Parathyroid adenoma (tissue), 2 donors: ENCODE data around the gene TRMT61A.
A peak's percentile ranks its signal among the peaks of the same experiment; 100 is the strongest.
"Not testable (repeated sequence)": the region's sequence is repeated elsewhere in the genome, so short reads cannot be mapped to it uniquely, and the experiment has no call there.

Experiments used
- H2AFZ ChIP-seq: fragments of 300-600 bp; sonication (generic); one replicate; pipeline ENCODE4 v1.7.0; 2017; ENCODE audit warnings: antibody characterized with exemption, mild to moderate bottlenecking
- H3K27ac ChIP-seq: fragments of 300-600 bp; sonication (generic); one replicate; pipeline ENCODE4 v1.7.0; 2017
- H3K27me3 ChIP-seq: fragments of 300-600 bp; sonication (generic); one replicate; pipeline ENCODE4 v1.7.0; 2017; ENCODE audit warnings: low read length; ENCODE audit not compliant: control insufficient read depth, insufficient read depth
- H3K36me3 ChIP-seq: fragments of 300-600 bp; sonication (generic); one replicate; pipeline ENCODE4 v1.7.0; 2017; ENCODE audit warnings: low read length; ENCODE audit not compliant: control insufficient read depth, insufficient read depth
- H3K4me1 ChIP-seq: fragments of 300-600 bp; sonication (generic); one replicate; pipeline ENCODE4 v1.7.0; 2017; ENCODE audit warnings: control low read depth
- H3K4me2 ChIP-seq: fragments of 300-600 bp; sonication (generic); one replicate; pipeline ENCODE4 v1.7.0; 2017; ENCODE audit warnings: low read length
- H3K4me3 ChIP-seq: fragments of 300-600 bp; sonication (generic); one replicate; pipeline ENCODE4 v1.7.0; 2017; ENCODE audit warnings: low read depth, low read length
- H3K79me2 ChIP-seq: fragments of 300-600 bp; sonication (generic); one replicate; pipeline ENCODE4 v1.7.0; 2017; ENCODE audit warnings: control low read depth
- H3K9ac ChIP-seq: fragments of 300-600 bp; sonication (generic); one replicate; pipeline ENCODE4 v1.7.0; 2017; ENCODE audit warnings: mild to moderate bottlenecking
- H3K9me3 ChIP-seq: fragments of 300-600 bp; sonication (generic); one replicate; pipeline ENCODE4 v1.7.0; 2017; ENCODE audit warnings: low read length; ENCODE audit not compliant: control insufficient read depth
- CTCF ChIP-seq: fragments of 300-600 bp; sonication (generic); IDR thresholded peaks from one replicate; pipeline ENCODE4 v1.7.0; 2017; ENCODE audit warnings: antibody characterized with exemption, mild to moderate bottlenecking
- donor health status: primary hyperparathyroidism.

TRMT61A gene

GRCh38 chr14:103508521-103509329, 20.3 kb upstream of the TRMT61A start:
- H3K9ac ChIP-seq, result no peak overlapping the region
- H3K4me3 ChIP-seq, result no peak overlapping the region
- H3K4me1 ChIP-seq, result peaks cover 9% of the 10 kb centered on the region
- no peak for TF ChIP-seq CTCF
- H3K4me2 ChIP-seq, result no peak overlapping the region
- no peaks in the 10 kb centered on the region for H3K9me3 ChIP-seq
- no peak overlapping the region for H3K27ac ChIP-seq
- no peaks in the 10 kb centered on the region for H3K79me2 ChIP-seq
- no peak overlapping the region for H2AFZ ChIP-seq
- H3K27me3 ChIP-seq, result no peaks in the 10 kb centered on the region
- H3K36me3 ChIP-seq, result no peaks in the 10 kb centered on the region

GRCh38 chr14:103509864-103510723, 18.9 kb upstream of the TRMT61A start:
- no peak overlapping the region for H3K4me2 ChIP-seq
- no peaks in the 10 kb centered on the region for H3K36me3 ChIP-seq
- H3K27ac ChIP-seq, result no peak overlapping the region
- no peaks in the 10 kb centered on the region for H3K27me3 ChIP-seq
- H2AFZ ChIP-seq, result no peak overlapping the region
- H3K9ac ChIP-seq, result no peak overlapping the region
- no peaks in the 10 kb centered on the region for H3K79me2 ChIP-seq
- H3K4me3 ChIP-seq, result no peak overlapping the region
- peaks cover 9% of the 10 kb centered on the region for H3K4me1 ChIP-seq
- H3K9me3 ChIP-seq, result no peaks in the 10 kb centered on the region
- TF ChIP-seq CTCF, result no peak

- no peak overlapping the region for H3K27ac ChIP-seq
- H3K27me3 ChIP-seq, result no peaks in the 10 kb centered on the region
- H3K9me3 ChIP-seq, result no peaks in the 10 kb centered on the region
- H3K4me1 ChIP-seq, result peaks cover 9% of the 10 kb centered on the region
- TF ChIP-seq CTCF, result no peak
- no peaks in the 10 kb centered on the region for H3K79me2 ChIP-seq
- no peak overlapping the region for H3K9ac ChIP-seq
- H3K4me3 ChIP-seq, result no peak overlapping the region
- no peak overlapping the region for H3K4me2 ChIP-seq
- no peaks in the 10 kb centered on the region for H3K36me3 ChIP-seq
- no peak overlapping the region for H2AFZ ChIP-seq
Measured at GRCh38 chr14:103510724-103511693, 18.0 kb upstream of the TRMT61A start.

- not testable (repeated sequence) for H3K9ac ChIP-seq, H3K36me3 ChIP-seq, H3K79me2 ChIP-seq, H3K9me3 ChIP-seq, H3K4me3 ChIP-seq, H3K4me2 ChIP-seq, H3K4me1 ChIP-seq, H2AFZ ChIP-seq, H3K27me3 ChIP-seq
- H3K27ac ChIP-seq, result peak overlapping the region; percentile 65
Measured at GRCh38 chr14:103512180-103512579, 16.8 kb upstream of the TRMT61A start.
